HepG2 (cell line): ENCODE data around the gene ACTR6. TPM values are rescaled to one million over a fixed set of nuclear protein-coding genes. Genes with fewer than 3 reads are reported as not detected.

ENCODE experiments used
- CREM ChIP-seq, 2 experiments: sonication (generic) in 1 of 2; formaldehyde crosslinking in 1 of 2; IDR thresholded peaks; 2 replicates each; pipeline versions ENCODE4 v1.4.0 to v1.6.1; 2016 to 2020; ENCODE audit warnings: antibody characterized with exemption in 1 of 2, mild to moderate bottlenecking in 1 of 2, missing genetic modification reagents in 1 of 2
- GABPA ChIP-seq, 2 experiments: IDR thresholded peaks; 2 replicates each; pipeline ENCODE4 v1.6.1; 2011 to 2016; ENCODE audit warnings: low read depth in 2 of 2, low read length in 1 of 2, missing biosample characterization in 1 of 2, missing genetic modification characterization in 1 of 2
- GABPB1 ChIP-seq: IDR thresholded peaks from 2 replicates; pipeline ENCODE4 v1.6.1; 2016; ENCODE audit warnings: mild to moderate bottlenecking, missing genetic modification reagents, moderate library complexity, missing compliant biosample characterization
- MIER3 ChIP-seq: IDR thresholded peaks from 2 replicates; pipeline ENCODE4 v1.6.1; 2016; ENCODE audit warnings: missing compliant biosample characterization, borderline replicate concordance
- SRSF9 ChIP-seq: fragments of 200-400 bp; formaldehyde crosslinking; IDR thresholded peaks from 2 replicates; pipeline ENCODE4 v1.6.1; 2018; ENCODE audit warnings: borderline replicate concordance, mild to moderate bottlenecking, low read depth, low read length; ENCODE audit not compliant: insufficient read depth, poor library complexity, severe bottlenecking
- XRCC5 ChIP-seq: fragments of 200-400 bp; formaldehyde crosslinking; optimal IDR thresholded peaks from 2 replicates; pipeline ENCODE3; 2017; ENCODE audit warnings: mild to moderate bottlenecking, low read length
- ZBTB20 ChIP-seq: sonication (generic); formaldehyde crosslinking; IDR thresholded peaks from 2 replicates; pipeline ENCODE4 v1.8.1; 2023; ENCODE audit warnings: missing genetic modification reagents, low read depth, mild to moderate bottlenecking, borderline replicate concordance
- ZNF34 ChIP-seq: sonication (generic); formaldehyde crosslinking; IDR thresholded peaks from 2 replicates; pipeline ENCODE4 v1.4.0; 2020; ENCODE audit warnings: mild to moderate bottlenecking, missing genetic modification reagents, borderline replicate concordance
- ZNF550 ChIP-seq: sonication (generic); formaldehyde crosslinking; IDR thresholded peaks from 2 replicates; pipeline ENCODE4 v1.4.0; 2020; ENCODE audit warnings: mild to moderate bottlenecking, missing genetic modification reagents, borderline replicate concordance
- ZNF605 ChIP-seq: sonication (generic); formaldehyde crosslinking; IDR thresholded peaks from 2 replicates; pipeline ENCODE4 v1.8.0; 2022; ENCODE audit warnings: mild to moderate bottlenecking, missing genetic modification reagents
- ZNF614 ChIP-seq: IDR thresholded peaks from 2 replicates; pipeline ENCODE4 v1.6.1; 2018; ENCODE audit warnings: missing biosample characterization, missing genetic modification reagents, inconsistent platforms, borderline replicate concordance
- ZNF782 ChIP-seq: sonication (generic); formaldehyde crosslinking; IDR thresholded peaks from 2 replicates; pipeline ENCODE4 v1.4.0; 2020; ENCODE audit warnings: missing genetic modification reagents, mild to moderate bottlenecking, borderline replicate concordance
- ZSCAN31 ChIP-seq: sonication (generic); formaldehyde crosslinking; IDR thresholded peaks from 2 replicates; pipeline ENCODE4 v1.5.0; 2020; ENCODE audit warnings: low read depth, mild to moderate bottlenecking, missing genetic modification reagents
- polyA plus RNA-seq, 8 experiments: library from polyadenylated mRNA; depleted of rRNA in 3 of 8; stranded (reverse) in 7 of 8; unstranded in 1 of 8; fragments of >200 nt; fragmentation: Illumina TruSeq in 4 of 8; extraction: Trizol in 4 of 8; gene quantifications; 2 replicates each; pipeline versions ENCODE4 v1.2.1 to v1.2.3, GENCODE V29; 2011 to 2016; ENCODE audit warnings: low read depth in 4 of 8, missing spikeins in 1 of 8, mixed read lengths in 1 of 8; ENCODE audit not compliant: insufficient read depth in 1 of 8
- total RNA-seq, 5 experiments: library from RNA; depleted of rRNA; stranded (reverse); fragments of >200 nt; fragmentation: Illumina TruSeq; extraction: Trizol; gene quantifications; 2 replicates each; pipeline ENCODE4 v1.2.3, GENCODE V29; 2016; ENCODE audit warnings: low read depth in 1 of 5
- TF ChIP-seq, protein P1 (sequence below): sonication (generic); formaldehyde crosslinking; IDR thresholded peaks from 2 replicates; pipeline ENCODE4 v1.5.1; 2020; ENCODE audit warnings: missing genetic modification reagents, mild to moderate bottlenecking, borderline replicate concordance
- TF ChIP-seq, protein P2 (sequence below): sonication (generic); formaldehyde crosslinking; IDR thresholded peaks from 2 replicates; pipeline ENCODE4 v1.8.0; 2022; ENCODE audit warnings: mild to moderate bottlenecking, missing genetic modification reagents, borderline replicate concordance
- TF ChIP-seq, protein P3 (sequence below): IDR thresholded peaks from 2 replicates; pipeline ENCODE4 v1.6.1; 2016; ENCODE audit warnings: missing genetic modification reagents, missing compliant biosample characterization
- TF ChIP-seq, protein P4 (sequence below): sonication (generic); formaldehyde crosslinking; IDR thresholded peaks from 2 replicates; pipeline ENCODE4 v1.4.0; 2020; ENCODE audit warnings: low read depth, missing genetic modification reagents
- TF ChIP-seq, protein P5 (sequence below): IDR thresholded peaks from 2 replicates; pipeline ENCODE4 v1.6.1; 2016; ENCODE audit warnings: control low read depth

ACTR6 gene
- total and polyA plus RNA-seq, 2 of the 13 experiments (the other 11 are each of a cell fraction or from before 2014, with no cell fraction given) = 12.9 to 22.4 TPM

DNA sequence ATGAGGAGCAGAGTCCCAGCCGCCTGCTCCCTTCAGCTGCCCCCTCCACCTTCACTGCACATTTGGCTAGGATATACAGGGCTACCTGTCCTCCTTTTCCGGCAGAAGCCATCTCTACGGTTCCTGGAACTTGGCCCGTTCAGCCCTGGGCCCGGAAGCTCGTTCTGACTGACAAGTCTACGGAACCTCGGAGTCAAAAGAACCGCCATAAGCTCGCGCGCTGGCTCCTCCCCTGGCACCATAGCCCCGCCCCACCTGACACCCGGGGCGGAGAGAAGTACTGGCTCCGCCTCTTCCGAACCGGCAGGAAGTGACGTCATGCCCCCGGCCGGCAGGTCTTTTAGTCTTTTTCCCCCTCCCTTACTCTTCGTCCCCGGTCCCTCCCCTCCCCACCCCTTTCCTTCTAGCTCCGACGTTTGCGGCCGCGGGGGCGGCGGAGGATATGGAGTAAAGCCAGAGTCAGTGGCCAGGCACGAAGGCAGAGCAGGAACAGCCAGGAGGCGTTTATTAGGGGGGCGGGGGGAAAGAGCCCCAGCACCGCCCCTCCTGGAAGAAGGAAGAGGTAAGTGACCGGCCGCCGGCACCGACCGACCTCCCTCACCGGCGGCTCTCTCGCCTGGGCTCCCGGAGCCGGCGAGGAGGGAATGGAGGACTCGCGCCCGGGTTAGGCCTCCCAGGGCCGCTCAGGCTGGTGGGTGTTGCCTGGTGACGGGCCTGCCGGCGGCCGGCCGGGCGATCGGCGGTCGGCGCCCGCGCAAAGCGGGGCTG lies 66.4 kb downstream of the ACTR6 start, which contains the start of the genes DEPDC4 and SCYL2 (continued):
- peak; percentile 90 for TF ChIP-seq CREM (IDR thresholded peaks at IDR 0.05)
- TF ChIP-seq CREM (CRISPR knock-in tag; IDR thresholded peaks at IDR 0.05) = no peak
- TF ChIP-seq ZBTB20 (CRISPR knock-in tag) = peak; percentile 29; the same call in 1 of the 2 replicates
- TF ChIP-seq, protein P1, sequence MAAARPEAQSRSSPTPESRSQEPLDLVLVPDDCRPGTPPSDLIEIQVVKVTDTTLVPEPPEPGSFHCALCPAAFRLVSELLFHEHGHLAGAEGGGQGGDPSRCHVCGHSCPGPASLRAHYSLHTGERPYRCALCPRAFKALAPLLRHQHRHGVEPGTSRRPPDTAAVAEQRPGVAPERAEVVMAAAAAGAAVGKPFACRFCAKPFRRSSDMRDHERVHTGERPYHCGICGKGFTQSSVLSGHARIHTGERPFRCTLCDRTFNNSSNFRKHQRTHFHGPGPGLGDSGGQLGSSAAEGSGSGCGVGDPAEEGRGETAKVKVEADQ = peak; percentile 66; the same call in 1 of the 2 replicates
- no peak for TF ChIP-seq ZNF34
- TF ChIP-seq, protein P2, sequence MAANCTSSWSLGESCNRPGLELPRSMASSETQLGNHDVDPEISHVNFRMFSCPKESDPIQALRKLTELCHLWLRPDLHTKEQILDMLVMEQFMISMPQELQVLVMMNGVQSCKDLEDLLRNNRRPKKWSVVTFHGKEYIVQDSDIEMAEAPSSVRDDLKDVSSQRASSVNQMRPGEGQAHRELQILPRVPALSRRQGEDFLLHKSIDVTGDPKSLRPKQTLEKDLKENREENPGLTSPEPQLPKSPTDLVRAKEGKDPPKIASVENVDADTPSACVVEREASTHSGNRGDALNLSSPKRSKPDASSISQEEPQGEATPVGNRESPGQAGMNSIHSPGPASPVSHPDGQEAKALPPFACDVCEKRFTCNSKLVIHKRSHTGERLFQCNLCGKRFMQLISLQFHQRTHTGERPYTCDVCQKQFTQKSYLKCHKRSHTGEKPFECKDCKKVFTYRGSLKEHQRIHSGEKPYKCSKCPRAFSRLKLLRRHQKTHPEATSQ (CRISPR knock-in tag) = 0 out of 2 replicates have a peak, but pooled peaks have one; percentile 25
- peak; percentile 67; the same call in 1 of the 2 replicates for TF ChIP-seq ZNF605 (CRISPR knock-in tag)
- TF ChIP-seq, protein P3, sequence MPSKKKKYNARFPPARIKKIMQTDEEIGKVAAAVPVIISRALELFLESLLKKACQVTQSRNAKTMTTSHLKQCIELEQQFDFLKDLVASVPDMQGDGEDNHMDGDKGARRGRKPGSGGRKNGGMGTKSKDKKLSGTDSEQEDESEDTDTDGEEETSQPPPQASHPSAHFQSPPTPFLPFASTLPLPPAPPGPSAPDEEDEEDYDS (CRISPR knock-in tag) = peak; percentile 66; the same call in 1 of the 2 replicates
- TF ChIP-seq, protein P4, sequence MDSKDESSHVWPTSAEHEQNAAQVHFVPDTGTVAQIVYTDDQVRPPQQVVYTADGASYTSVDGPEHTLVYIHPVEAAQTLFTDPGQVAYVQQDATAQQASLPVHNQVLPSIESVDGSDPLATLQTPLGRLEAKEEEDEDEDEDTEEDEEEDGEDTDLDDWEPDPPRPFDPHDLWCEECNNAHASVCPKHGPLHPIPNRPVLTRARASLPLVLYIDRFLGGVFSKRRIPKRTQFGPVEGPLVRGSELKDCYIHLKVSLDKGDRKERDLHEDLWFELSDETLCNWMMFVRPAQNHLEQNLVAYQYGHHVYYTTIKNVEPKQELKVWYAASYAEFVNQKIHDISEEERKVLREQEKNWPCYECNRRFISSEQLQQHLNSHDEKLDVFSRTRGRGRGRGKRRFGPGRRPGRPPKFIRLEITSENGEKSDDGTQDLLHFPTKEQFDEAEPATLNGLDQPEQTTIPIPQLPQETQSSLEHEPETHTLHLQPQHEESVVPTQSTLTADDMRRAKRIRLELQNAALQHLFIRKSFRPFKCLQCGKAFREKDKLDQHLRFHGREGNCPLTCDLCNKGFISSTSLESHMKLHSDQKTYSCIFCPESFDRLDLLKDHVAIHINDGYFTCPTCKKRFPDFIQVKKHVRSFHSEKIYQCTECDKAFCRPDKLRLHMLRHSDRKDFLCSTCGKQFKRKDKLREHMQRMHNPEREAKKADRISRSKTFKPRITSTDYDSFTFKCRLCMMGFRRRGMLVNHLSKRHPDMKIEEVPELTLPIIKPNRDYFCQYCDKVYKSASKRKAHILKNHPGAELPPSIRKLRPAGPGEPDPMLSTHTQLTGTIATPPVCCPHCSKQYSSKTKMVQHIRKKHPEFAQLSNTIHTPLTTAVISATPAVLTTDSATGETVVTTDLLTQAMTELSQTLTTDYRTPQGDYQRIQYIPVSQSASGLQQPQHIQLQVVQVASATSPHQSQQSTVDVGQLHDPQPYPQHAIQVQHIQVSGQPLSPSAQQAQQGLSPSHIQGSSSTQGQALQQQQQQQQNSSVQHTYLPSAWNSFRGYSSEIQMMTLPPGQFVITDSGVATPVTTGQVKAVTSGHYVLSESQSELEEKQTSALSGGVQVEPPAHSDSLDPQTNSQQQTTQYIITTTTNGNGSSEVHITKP (CRISPR knock-in tag) = 0 out of 2 replicates have a peak, but pooled peaks have one; percentile 13
- no peak for TF ChIP-seq ZNF782 (CRISPR knock-in tag)
- TF ChIP-seq ZSCAN31 = peak; percentile 69; the same call in 1 of the 2 replicates
- no peak for TF ChIP-seq SRSF9
- TF ChIP-seq, protein P5, sequence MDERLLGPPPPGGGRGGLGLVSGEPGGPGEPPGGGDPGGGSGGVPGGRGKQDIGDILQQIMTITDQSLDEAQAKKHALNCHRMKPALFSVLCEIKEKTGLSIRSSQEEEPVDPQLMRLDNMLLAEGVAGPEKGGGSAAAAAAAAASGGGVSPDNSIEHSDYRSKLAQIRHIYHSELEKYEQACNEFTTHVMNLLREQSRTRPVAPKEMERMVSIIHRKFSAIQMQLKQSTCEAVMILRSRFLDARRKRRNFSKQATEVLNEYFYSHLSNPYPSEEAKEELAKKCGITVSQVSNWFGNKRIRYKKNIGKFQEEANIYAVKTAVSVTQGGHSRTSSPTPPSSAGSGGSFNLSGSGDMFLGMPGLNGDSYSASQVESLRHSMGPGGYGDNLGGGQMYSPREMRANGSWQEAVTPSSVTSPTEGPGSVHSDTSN = peak; percentile 62
- TF ChIP-seq XRCC5 = peak; percentile 32
- TF ChIP-seq GABPB1 = peak; percentile 93
- no peak for TF ChIP-seq ZNF550 (CRISPR knock-in tag)
- no peak for TF ChIP-seq MIER3 (CRISPR knock-in tag)
- TF ChIP-seq ZNF614 = peak; percentile 18; the same call in 1 of the 2 replicates
- peak; percentile 70 for TF ChIP-seq GABPA (IDR thresholded peaks at IDR 0.05; ENCODE audit: low read depth, low read length)
- TF ChIP-seq GABPA (CRISPR knock-in tag; IDR thresholded peaks at IDR 0.05; ENCODE audit: low read depth) = peak; percentile 93
